ENCODE data around the gene FPGS.
A peak's percentile ranks its signal among the peaks of the same experiment; 100 is the strongest.
"Not testable (repeated sequence)": the region's sequence is repeated elsewhere in the genome, so short reads cannot be mapped to it uniquely, and the experiment has no call there.

The FPGS gene

DNA sequence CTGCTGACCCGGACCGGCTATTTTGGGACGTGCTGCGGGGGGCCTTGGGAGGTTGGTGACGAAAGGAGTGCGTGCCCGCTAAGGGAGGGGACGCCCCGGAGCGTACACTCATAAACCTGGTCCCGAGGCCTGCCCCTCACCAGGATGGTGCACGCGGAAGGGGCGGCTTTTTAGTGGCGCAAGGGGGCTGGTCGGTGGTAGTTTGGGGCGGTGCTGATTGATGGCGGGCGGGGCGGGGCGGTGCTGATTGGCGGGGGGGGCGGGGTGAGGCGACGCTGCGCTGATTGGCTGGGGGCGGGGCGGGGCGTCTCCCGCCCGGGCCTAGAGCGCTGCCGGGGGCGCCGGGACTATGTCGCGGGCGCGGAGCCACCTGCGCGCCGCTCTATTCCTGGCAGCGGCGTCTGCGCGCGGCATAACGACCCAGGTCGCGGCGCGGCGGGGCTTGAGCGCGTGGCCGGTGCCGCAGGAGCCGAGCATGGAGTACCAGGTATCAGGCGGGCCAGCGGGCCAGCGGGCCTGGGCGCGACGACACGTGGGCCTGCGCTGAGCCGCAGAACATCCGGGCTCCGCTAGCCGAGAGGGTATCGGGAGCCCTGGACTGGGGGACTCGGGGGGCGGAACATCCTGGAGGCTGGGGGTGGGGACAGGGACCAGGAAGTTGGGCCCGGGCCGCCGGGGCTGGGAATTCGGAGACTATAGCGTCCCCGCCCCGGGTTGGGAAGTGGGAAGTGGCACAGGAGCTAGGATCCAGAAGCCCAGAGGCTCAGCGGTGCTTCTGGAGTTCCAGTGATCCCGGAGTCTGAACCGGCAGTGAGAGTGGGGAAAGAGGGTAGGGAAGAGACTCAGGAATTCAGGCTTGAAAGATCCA, at the start of gene FPGS:
TSS of gene FPGS (plus strand) at position 307 of the 868 bp plus-strand sequence. CDS start at position 350, 43 bp downstream.
- DNase-seq = peak; percentile 86 to 88

DNA sequence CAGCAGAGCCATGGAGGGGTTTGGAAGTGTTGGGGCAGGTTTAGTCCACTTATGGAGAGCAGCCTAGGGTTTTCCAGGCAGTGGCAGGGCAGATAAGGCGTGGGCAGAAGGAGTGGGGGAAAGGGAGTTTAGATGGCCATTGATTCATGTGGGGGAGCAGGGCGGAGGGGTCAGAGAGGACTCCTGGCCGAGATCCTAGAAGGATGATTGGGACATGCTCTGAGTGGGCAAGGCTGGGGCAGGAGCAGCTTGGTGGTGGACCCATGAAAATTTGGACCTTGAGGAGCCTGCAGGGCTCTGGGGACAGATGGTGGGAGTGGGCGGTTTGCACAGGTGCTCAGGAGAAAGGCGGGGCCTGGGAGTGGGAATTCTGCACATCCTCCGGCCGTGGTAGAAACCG, 49.5 kb upstream of the FPGS start:
- no peak for DNase-seq

DNA sequence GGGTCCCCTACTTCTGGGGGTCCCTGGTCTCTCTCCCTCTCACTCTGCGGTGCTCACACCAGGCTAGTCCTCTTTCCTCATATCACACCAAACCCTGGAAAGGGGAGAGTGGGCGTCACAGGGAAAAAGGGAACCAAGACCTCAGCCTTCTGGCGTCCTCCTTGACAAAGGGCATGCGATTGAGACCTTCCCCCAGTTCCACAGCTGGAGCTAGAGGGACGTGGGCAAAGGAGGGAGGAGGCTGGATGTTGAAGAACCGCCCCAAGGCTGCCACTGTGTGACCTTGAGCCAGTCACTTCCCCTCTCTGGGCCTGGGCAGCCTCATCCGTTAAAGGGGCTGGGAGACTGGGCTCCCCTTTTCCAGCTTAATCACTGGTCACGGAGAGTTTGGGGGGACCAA, 49.1 kb upstream of the FPGS start:
- DNase-seq = no peak

GRCh38 chr9:127754099-127755060, 48.3 kb upstream of the FPGS start:
- DNase-seq = no peak

DNA sequence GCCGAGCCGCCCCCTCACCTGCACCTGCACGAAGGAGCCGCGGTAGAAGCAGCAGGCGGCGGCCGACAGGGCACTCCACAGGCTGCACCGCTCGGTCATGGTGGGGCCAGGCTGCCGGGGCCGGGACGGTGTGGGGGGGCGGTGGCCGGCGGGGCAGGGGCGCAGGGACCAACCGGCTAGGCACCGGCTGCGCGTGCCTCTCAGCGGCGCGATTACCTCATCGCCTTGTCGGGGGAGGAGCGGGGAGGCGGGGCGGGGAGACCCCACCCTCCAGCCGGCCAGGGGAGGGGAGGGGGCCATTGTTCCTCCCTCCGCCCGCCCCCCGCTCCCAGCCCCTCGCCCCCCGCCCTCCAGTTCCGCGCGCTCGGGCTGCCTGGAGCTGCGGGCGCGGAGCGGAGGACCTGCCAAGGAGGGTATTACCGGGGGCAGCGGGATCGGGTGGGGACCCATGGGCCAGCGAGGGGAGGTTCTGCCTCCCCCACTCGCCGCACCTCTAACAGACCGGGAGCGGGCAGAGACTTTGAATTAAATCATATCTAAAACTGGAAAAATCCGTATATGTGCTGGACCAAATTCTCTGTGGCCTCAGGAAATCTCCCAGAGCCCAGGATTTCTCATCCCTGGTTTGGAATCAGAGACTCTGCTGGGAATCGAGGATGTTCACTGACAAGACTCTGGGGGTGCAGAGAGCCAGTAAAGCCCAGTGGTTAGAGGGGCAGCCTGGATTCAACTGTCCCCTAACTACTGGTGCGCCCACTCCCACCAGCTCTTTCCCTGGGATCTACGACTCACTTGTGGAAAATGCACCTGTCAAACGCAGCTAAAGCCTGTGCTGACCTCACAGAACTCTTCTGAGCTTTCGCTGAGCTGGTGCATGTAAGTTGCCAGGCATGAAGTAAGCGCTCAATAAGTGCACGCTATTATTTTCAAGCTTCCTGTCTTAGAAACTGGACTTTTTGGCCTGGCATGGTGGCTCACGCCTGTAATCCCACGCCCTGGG, 47.3 kb upstream of the FPGS start:
- DNase-seq = no peak

DNA sequence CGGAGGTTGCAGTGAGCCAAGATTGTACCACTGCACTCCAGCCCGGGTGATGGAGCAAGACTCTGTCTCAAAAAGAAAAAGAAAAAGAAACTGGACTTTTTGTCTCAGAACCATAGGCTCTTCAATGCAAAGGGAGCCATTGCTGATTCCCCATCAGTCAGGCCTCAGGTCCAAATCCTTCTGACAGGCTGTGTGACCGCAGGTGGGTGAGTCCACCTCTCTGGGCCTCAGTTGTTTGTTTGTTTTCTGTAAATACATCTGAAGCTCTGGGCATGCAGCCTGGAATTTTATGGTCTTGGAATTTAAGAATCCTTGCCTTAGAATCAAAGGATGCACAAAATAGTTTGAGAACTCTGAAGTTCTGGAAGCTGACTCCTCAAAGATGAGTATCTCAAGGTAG, 46.4 kb upstream of the FPGS start:
- no peak for DNase-seq

DNA sequence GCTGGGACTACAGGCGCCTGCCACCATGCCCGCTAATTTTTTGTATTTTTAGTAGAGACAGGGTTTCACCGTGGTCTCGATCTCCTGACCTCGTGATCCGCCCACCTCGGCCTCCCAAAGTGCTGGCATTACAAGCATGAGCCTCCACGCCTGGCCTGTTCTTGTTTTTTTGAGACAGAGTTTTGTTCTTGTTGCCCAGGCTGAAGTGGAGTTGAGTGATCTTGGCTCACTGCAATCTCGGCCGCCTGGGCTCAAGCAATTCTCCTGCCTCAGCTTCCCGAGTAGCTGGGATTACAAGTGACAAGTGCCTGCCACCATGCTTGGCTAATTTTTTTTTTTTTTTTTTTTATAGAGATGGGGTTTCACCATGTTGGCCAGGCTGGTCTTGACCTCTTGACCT, 45.9 kb upstream of the FPGS start:
- not testable (repeated sequence) for DNase-seq

- DNase-seq = no peak
Observed at GRCh38 chr9:127758843-127759242, 43.8 kb upstream of the FPGS start.

DNA sequence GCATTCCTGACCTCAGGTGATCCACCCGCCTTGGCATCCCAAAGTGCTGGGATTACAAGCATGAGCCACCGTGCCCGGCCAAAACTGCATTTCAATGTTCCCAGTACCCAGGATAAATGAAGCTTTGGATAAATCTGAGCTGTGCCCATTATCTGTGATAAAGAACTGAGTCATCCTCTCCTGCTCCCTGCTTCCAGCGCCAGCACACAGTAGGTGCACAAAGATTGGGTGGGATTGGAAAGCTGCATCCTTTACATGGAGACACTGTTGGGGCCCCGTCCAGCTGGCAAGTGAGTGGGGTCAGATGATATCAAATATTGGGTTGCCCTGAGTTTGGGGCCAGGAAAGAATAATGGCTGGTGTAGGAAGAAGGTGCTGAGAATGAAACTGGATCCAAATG, 41.6 kb upstream of the FPGS start:
- DNase-seq = no peak

DNA sequence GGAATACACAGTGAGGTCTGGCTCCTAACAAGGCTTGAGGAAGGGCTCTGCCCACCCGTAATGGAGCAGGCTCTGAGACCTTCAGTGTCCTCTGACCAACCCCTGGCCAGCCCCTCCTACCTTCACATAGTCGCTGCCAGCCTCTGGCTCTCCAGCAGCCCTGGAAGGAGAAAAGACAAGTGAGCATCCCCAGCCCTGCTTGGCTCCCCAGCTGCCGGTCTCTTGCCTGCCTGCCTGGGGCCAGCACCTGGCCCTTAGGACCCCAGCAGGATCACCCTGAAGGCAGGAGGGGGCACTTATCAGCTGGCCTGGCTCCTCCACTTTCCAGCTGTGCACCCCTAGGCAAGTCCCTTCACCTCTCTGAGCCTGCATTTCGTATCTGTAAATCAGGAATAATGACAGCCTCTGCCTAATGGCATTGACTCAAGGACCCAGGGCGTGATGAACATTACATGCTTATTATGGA, 41.2 kb upstream of the FPGS start:
- DNase-seq = no peak

DNA sequence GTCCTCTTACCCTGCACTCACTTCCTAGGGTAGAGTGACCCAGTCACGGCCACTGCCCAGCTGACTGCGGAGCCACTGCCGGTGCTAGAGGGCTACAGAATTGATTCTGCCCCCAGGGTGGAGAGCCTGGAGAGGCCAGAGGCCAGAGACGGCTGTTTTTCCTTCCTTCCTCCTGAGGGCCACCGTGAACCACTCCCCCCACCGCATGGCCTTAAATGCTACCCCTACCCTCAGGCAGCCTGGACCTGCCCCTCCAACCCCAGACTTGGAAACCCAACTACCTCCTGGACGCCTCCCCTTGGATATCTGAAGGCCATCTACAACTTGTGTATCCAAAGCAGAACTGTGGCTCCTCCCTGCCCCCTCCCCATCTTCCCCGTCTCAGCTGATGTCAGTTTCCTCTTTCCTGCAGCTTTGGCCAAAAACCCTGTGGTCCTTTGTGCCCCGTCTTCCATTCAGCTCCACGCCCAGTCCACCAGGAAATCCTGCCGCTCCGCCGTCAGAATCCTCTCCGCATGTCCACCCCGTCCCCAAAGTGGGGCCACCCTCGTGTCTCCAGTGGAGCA, 40.5 kb upstream of the FPGS start:
- no peak for DNase-seq

DNA sequence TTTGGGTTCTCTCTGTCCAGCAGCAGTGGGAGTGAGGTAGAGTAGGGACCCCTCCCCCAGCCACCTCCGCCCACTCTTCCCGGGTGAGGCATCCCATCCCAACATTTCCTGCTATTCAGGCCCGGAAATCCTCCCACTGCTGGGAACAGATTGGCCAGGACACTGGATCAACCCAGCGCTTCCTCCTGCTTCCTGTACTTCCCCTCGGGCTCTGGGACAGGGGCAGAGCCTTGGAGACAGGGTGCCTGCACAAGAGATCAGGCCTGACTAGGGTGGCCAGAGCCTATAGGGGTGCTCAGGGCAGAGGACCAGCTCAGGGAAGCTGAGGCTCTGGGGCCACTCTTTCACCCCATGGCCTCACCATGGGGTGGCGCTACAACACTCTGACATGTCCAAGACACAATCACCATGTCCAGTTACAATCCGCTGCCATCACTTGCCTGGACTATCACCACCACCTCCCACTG, 38.7 kb upstream of the FPGS start:
- peak; percentile 47 to 56 for DNase-seq

DNA sequence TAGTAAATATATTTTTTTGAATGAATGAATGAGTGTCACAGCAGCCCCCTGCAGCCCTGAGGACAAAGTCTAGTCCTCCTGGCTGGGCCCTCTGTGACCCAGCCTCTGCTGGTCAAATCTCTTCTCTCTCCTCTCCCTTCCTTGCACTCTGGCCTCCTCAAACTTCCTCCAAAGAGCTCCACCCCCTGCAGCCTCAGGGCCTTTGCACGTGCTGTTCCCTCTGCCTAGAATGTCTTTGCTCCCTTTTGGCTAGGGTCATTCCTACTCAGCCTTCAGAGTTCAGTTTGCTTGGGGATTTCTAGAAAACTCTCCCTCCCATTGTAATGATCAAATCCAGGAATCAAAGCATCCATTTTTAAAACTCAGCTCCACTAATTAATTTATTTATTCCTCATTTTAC, 37.3 kb upstream of the FPGS start:
- no peak for DNase-seq

DNA sequence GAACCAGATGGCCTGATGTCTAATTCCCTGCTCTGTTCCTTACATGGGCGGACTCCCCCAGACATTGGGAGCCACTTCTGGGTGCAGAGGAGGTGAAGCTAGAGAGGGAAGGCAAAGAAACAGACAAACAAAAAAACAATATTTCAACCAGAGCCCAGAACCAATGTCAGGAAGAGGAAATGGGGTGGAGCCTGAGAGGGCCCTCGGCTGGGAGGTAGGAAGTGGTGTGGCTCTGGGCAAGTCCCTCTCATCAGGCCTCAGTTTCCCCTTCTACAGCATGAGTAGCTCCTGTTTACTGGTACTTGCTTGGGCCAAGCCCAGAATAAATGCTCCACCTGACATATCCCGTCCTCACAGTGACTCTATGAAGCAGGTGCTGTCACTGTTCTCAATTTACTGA, 35.3 kb upstream of the FPGS start:
- no peak for DNase-seq

DNA sequence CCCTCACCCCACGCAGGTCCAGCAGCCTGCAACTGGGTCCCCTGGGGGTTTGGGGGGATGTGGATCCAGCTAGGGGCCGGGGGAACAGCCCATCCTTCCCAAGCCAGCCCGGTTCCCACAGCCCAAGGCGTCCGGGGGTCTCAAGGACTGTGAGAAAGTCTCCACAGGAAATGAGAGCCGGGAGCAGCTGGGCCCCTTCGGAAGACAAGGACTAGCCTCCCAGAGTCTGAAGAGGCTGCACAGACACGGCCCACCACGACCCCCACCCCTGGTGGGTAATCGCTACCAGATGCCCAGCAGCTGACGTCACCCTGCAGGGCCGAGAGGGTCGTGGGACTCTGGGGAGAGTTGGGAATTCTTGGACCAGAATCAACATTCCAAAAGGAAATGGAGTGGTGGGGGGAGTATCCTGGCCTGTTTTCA, 34.8 kb upstream of the FPGS start:
- no peak for DNase-seq

GRCh38 chr9:127768698-127769097, 34.0 kb upstream of the FPGS start:
- no peak for DNase-seq

DNA sequence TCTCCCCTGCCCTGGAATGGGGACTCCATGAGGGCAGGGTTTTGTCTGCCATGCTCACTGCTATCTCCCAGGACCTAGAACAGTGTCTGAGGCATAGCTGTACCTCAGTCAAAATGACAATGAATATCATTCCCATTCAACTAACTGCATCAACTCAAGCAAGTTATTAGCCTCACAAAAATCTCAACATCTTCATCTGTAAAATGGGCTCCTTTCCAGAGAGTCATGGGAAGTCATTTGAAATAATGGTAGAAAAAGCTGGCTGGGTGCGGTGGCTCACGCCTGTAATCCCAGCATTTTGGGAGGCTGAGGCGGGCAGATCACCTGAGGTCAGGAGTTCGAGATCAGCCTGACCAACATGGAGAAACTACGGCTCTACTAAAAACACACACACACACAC, 33.6 kb upstream of the FPGS start:
- no peak for DNase-seq

DNA sequence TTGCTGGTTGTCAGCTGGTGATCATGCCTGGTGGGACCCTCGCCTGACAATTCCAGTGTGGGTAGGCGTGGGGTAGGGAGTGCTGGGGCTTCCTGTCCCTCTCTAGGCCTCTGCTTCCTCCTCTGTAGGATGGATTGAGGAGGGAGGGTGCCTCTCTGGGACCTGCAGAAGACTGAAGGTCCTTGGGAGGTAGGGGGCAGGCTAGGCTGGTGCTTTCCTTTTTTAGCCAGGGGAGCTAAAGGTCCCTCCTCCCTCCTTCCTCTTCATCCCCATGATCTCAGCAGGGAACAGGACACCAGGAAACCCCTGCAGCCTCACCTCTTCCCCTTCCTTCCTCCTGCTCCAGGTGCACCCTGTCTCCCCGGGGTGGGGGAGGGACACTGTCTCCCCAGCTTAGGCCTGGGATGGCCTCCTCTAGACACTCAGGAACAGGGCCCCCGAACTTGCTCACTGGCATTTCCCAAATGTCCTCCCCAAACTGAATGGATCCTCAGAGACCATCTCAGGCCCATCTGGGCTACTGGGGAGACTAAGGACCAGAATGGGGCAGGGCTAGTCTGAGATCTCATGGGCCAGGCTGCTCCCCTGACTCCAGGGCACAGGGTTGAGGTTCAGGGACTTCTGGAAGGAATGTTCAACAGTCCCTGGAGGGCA, 32.6 kb upstream of the FPGS start:
- no peak for DNase-seq

GRCh38 chr9:127770583-127770904, 32.1 kb upstream of the FPGS start:
- DNase-seq = no peak

GRCh38 chr9:127770905-127771569, 31.6 kb upstream of the FPGS start:
- peak in 1 of 2 experiments; percentile 99 for DNase-seq

Measured in activated CD4-positive, alpha-beta T cell treated with anti-CD3 and anti-CD28 coated beads, Interleukin-2, amount 50 U/mL, for 48 hours (primary cell).